NCI-H2171 treated with DMSO at 0.1 percent for 48 hours (cell line): ENCODE data around the gene HDAC10.

Source experiments
- DNase-seq: peaks from one replicate; lab custom pipeline; 2025; lab: John Stamatoyannopoulos, UW

HDAC10 gene

GRCh38 chr22:50269573-50269969, 18.5 kb upstream of the HDAC10 start:
- DNase-seq = no peak

GRCh38 chr22:50268655-50269113, 17.6 kb upstream of the HDAC10 start:
- DNase-seq = no peak

- DNase-seq = no peak
These were observed 16.7 kb upstream of the HDAC10 start for GRCh38 chr22:50267591-50268390.

GRCh38 chr22:50266994-50267393, 15.9 kb upstream of the HDAC10 start:
- DNase-seq = no peak

GRCh38 chr22:50264946-50265669, 14.0 kb upstream of the HDAC10 start:
- no peak for DNase-seq

GRCh38 chr22:50264104-50264745, 13.2 kb upstream of the HDAC10 start:
- DNase-seq = no peak

GRCh38 chr22:50262973-50263617, 12.0 kb upstream of the HDAC10 start:
- no peak for DNase-seq

- DNase-seq = peak; percentile 31
These were observed 11.4 kb upstream of the HDAC10 start for GRCh38 chr22:50262460-50262911.

- DNase-seq = peak; percentile 22
These were observed 10.8 kb upstream of the HDAC10 start, which contains the start of gene MAPK12 for GRCh38 chr22:50261615-50262459. MAPK12 (minus strand) TSS chr22:50261683; CDS start chr22:50261509, 174 bp downstream.

GRCh38 chr22:50260801-50261614, 9.9 kb upstream of the HDAC10 start:
- DNase-seq = peak; percentile 63

GRCh38 chr22:50260434-50260800, 9.4 kb upstream of the HDAC10 start:
- DNase-seq = no peak

GRCh38 chr22:50259302-50259701, 8.2 kb upstream of the HDAC10 start:
- no peak for DNase-seq

- no peak for DNase-seq
These were observed 7.6 kb upstream of the HDAC10 start for GRCh38 chr22:50258361-50259292.

GRCh38 chr22:50257451-50258360, 6.6 kb upstream of the HDAC10 start:
- no peak for DNase-seq

GRCh38 chr22:50257041-50257440, 6.0 kb upstream of the HDAC10 start:
- DNase-seq = peak; percentile 69

GRCh38 chr22:50256258-50256862, 5.3 kb upstream of the HDAC10 start:
- no peak for DNase-seq

- DNase-seq = no peak
These were observed 4.5 kb upstream of the HDAC10 start for GRCh38 chr22:50255607-50256006.

- DNase-seq = no peak
These were observed 4.0 kb upstream of the HDAC10 start for GRCh38 chr22:50255099-50255498.
